GM11168 (cell line): Measurements from ENCODE around the gene USH2A.

Experiments used
- in situ Hi-C: fragments of 300-500 bp; cut with MboI; formaldehyde crosslinking; loops from one replicate; pipeline ENCODE4 v1.12.0; 2022; ENCODE audit warnings: low sequenced_read_pairs; ENCODE audit not compliant: unreplicated experiment

The USH2A gene

GRCh38 chr1:215761446-215761845 lies 661.8 kb downstream of the USH2A start:
- in situ Hi-C loops: no loop called here

GRCh38 chr1:215754112-215754511 lies 669.1 kb downstream of the USH2A start:
- in situ Hi-C loops: no loop called here

GRCh38 chr1:215749414-215749813 lies 673.8 kb downstream of the USH2A start:
- in situ Hi-C loops: no loop called here

- in situ Hi-C loops: no loop called here
These were observed 674.8 kb downstream of the USH2A start for GRCh38 chr1:215748431-215748830.

GRCh38 chr1:215744419-215744818 lies 678.8 kb downstream of the USH2A start:
- in situ Hi-C loops: no loop called here

- in situ Hi-C loops: no loop called here
These were observed 684.2 kb downstream of the USH2A start for GRCh38 chr1:215739025-215739424.

- in situ Hi-C loops: no loop called here
These were observed 691.5 kb downstream of the USH2A start for GRCh38 chr1:215731699-215732098.

- in situ Hi-C loops: no loop called here
These were observed 692.6 kb downstream of the USH2A start for GRCh38 chr1:215730600-215730999.

- in situ Hi-C loops: no loop called here
These were observed 695.1 kb downstream of the USH2A start for GRCh38 chr1:215728169-215728568.

GRCh38 chr1:215720126-215720525 lies 703.1 kb downstream of the USH2A start:
- in situ Hi-C loops: no loop called here

- in situ Hi-C loops: no loop called here
These were observed 703.7 kb downstream of the USH2A start for GRCh38 chr1:215719552-215719951.

GRCh38 chr1:215718575-215719287 lies 704.5 kb downstream of the USH2A start:
- in situ Hi-C loops: no loop called here

GRCh38 chr1:215717677-215718426 lies 705.4 kb downstream of the USH2A start:
- in situ Hi-C loops: no loop called here

GRCh38 chr1:215710899-215711225 lies 712.4 kb downstream of the USH2A start:
- in situ Hi-C loops: no loop called here

GRCh38 chr1:215710036-215710898 lies 713.0 kb downstream of the USH2A start:
- in situ Hi-C loops: no loop called here

GRCh38 chr1:215704089-215704860 lies 719.0 kb downstream of the USH2A start:
- in situ Hi-C loops: no loop called here

- in situ Hi-C loops: no loop called here
These were observed 741.0 kb downstream of the USH2A start for GRCh38 chr1:215682232-215682631.

GRCh38 chr1:215681041-215681440 lies 742.2 kb downstream of the USH2A start:
- in situ Hi-C loops: no loop called here

GRCh38 chr1:215679231-215679630 lies 744.0 kb downstream of the USH2A start:
- in situ Hi-C loops: no loop called here

- in situ Hi-C loops: no loop called here
These were observed 746.1 kb downstream of the USH2A start for GRCh38 chr1:215677112-215677511.
